AG20443 (cell line): ENCODE measurements around the gene RMND5A.

ENCODE experiments used
- DNase-seq: peaks from one replicate; pipeline ENCODE4 v3.0.0; 2012; ENCODE audit warnings: low spot score, mixed read lengths

RMND5A gene

DNA sequence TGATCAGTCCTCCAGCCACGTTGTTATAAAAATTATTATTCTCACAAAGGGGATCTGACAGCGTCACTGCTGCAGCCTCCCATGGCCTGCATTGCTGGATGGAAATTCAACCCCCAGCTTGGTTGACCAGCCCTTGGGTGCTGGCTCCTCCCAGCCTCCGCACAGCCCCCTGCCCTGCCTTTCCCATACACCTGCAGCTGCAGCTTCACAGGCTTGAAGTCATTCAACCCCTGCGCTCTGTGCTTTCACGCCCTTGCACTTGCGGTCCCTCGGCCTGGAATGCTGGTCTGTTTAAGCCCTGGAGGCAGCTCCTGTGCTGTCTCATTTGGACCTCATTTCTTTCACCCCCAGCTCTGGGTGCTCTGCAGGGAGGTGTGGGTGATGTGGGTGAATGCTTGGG lies 71.5 kb downstream of the RMND5A start:
- DNase-seq = no peak

DNA sequence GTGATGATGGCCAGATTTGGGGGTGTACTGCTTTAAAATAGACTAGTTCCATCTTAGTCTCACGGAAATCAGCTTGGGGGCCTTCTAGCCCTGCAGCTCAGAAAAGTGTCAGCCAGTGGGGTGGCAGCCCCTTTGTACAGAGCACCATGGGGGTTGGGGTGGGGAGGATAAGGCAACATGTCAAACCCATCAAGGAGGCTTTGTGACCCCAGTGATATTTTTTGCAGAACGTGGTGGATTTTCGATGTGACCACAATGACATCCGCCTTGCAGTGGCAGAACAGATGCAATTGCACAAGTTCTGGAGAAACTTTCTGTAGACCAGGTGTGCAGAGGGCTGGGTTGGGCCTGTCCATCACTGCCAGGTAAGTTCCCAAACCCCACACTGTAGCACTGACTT lies 73.7 kb downstream of the RMND5A start:
- no peak for DNase-seq

DNA sequence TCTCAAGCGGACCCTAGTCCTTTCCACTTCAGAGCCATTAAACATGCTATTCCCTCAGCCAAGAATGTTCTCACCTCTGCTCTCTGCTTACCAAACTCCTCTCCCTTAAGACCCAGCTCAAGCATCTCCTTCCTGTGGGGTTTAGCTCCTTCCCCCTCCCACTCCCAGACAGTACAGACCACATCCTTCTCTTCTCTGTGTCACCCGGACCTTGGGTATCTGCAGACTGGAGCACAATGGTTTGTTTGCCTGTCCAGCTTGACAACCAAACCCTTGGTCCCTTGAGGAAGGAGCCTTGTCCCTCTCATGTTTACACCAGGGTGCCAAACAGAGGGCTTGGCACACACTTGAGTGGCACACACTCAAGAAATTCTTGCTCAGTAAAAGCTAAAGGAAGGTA lies 74.8 kb downstream of the RMND5A start:
- DNase-seq = no peak

DNA sequence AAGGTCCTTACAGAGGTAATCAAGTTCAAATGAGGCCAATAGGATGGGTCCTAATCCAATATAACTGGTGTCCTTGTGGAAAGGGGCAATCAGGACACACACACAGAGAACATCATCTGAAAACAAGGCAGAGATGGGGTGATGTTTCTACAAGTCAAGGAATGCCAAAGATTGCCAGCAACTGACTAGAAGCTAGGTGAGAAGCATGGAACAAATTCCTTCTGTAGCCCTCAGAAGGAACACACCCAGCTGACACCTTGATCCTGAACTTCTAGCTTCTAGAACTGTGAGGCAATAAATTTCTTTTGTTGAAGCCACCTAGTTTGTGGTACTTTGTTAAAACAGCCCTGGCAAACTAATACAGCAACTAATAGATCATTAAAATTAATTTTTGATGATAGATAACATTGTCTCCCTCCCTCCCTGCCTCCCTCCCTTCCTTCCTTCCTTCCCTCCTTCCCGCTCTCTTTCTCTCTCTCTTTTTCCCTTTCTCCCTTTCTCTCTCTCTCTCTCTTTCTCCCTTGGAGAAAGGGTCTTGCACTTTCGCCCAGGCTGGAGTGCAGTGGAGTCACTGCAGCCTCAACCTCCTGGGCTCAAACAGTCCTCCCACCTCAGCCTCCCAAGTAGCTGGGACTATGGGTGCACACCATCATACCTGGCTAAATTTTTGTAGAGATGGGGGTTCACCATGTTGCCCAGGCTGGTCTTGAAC lies 80.9 kb downstream of the RMND5A start:
- DNase-seq = no peak

DNA sequence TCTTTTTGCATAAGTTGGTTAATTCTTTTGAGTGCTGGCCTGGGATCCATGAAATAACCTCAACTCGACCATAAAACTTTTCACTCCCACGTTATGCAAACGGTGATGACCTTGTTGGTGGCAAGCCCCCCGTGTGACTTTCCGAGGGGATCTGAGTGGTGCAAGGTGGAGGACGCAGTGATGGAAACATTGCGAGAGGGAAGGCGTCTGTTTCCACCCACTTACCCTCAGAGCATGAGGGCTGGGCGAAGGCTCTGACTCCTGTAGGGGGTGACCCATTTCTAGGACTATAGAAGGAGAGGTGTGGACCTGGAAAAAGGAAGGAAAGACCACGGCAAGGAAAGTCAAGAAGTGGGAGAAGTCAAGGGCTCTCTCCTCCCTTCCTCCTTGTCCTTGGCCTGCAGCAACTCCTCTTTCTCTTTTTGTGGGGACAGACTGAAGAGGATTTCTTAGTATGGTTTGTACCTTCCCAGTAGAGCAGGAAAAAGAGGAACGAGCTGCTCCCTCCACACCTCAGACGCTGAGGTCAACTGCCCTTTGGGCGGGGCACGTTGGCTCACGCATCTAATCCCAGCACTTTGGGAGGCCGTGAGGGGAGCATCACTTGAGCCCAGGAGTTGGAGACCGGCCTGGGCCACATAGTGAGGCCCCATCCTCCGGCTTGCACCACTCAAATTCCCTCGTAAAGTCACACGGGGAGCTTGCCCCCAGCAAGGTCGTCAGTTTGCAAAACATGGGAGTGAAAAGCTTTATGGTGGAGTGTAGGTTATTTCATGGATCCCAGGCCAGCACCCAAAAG lies 86.2 kb downstream of the RMND5A start:
- no peak for DNase-seq

DNA sequence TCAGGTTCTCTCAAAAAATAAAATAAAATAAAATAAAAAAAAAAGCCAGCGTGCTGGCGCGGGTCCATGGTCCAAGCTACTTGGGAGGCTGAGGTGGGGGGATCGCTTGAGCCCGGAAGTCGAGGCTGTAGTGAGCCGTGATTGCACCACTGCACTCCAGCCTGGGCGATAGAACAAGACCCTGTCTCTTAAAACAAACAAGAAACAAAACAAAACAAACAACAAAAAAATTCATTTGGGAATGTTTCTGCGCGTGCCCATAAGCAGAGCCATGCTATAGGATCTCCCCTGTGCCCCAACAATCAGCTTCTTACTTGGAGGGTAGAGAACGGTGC lies 87.0 kb downstream of the RMND5A start:
- no peak for DNase-seq

DNA sequence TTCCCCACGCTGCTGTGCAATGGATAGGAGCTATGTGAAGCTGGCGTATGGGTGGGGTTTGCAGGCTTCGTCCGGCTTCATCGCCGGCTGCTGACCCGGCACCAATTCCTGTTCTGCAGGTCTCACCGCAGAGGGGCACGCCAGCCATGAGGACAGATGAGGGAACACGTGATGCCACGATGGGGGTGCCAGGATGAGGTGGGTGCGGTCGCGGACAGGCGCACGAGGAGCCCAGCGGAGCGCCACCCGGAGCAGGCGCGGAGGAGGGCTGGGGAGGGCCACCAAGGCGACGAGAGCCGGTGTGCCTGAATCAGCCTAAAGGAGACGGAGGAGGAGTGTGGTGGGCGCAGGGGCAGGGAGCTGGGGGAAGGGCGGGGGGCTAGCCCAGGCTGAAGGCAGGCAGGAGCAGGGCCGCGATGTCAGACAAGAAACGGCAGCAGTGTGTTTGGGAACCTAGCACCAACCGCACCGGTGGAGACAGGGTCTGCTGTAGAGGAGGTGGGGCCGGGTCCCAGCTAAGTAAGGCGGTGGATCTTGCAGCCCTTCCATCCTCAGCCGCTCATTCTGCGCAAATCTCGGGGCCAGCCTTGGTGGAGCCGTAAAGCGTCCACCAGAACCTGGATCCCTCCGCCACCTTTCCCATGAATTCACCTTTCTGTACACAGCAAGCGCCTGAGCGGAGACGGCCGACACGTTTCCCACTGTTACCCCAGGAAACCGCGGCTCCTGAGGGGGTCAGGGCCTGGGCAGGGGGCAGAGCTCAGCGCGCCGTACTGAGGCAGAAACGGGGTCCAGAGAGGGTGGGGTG lies 87.6 kb downstream of the RMND5A start:
- peak; percentile 42 for DNase-seq

DNA sequence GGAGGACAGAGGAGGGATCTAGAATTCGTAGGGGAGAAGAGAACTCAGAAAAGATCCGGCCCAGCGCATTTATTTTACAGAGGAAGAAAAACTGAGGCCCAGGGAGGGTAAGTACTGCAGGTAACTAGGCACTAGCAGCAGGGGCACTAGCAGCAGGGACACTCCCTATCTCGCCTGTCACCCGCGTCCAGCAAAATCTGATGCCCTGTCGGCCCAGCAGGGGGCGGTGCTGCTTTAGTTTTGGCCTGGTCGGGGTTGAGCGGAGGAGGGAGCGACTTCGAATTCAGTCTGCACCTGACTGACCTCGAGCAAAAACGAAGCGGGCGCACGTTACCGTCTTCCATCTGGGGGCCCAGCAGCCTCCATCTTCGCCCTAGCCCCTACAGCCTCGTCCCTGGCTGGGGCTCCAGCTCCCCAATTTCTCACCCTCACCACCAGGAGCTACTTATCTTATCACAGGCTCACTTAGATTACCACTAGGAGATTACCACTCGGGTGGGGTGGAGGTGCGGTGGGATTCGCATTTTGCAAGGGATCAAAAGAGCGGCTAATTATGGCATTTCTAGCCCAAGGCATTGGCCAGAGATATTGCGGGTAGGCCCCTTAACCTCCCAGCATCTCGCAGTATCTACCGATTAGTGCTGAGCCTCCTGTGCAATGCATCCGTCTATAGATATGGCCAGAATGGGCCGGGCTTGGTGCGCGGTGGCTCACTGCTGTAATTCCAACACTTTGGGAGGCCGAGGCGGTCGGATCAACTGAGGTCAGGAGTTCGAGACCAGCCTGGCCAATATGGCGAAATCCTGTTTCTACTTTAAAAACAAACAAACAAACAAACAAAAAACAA lies 88.4 kb downstream of the RMND5A start:
- peak; percentile 95 for DNase-seq

DNA sequence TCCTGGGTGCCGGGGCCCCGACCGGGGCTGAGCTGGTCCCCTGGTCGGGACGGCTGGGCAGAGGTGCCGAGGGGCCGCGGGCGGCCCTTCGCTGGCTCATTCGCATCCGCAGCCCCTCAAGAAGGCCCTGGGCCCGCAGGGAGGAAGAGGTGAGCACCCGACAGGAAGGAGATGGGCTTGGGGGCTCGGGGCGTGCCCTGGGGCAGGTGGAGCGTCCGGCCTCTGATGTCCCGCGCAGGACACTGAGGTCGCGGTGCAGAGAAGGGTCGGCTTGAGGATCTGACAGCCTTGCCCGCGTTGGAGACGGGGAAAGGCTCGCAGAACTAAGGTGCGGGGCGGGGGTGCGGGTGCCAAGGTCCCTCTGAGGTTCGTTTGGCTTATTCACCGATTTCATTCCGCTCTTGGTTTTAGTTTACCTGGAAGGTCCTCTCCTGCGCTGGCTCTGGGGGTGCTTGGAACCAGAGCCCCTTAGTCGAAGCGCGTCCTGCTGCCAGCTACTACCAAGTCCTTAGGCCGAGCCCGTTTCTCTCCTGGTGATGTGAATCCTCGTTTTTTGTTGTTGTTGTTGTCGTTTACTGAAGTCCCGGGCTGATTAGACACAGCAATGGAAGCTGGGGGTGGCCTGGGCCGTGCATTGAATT lies 89.5 kb downstream of the RMND5A start:
- no peak for DNase-seq

DNA sequence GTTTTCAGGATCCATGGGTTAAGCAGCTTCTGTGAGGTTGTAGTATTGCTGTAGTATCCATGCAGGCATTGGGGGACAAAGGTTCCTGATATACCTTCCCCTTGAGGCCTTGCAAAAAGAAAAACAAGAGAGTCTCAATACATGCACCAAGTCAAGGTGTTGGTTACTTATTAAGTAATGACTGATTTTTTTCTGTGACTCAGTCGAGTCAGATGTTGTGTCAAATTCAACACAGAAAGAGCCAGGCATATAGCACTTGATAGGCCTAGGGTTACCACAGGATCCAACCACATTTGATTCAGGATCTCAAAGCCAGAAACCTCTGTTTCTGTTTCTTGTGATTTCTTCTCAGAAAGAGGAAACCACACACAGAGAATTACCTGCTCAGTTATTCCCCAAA lies 95.5 kb downstream of the RMND5A start:
- no peak for DNase-seq

DNA sequence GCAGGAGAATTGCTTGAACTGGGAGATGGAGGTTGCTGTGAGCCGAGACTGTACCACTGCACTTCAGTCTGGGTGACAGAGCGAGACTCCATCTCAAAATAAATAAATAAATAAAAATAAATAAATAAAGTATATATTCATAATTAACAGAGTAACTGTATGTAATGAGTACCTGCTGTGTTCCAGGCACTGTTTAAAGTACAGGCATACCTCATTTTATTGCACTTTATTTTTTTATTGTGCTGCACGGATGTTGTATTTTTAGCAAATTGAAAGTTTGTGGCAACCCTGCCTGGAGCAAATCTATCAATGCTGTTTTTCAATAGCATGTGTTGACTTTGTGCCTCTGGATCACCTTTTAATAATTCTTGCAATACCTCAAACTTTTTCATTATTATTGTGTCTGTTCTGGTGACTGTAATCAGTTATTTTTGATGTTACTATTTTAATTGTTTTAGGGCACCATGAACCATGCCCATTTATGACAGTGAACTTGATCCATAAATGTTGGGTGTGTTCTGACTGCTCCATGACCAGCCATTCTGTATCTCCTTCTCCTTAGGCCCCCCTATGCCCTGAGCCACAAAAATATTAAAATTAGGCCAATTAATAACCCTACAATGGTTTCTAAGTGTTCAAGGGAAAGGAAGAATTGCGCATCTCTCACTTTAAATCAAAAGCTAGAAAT lies 98.2 kb downstream of the RMND5A start:
- DNase-seq = no peak

DNA sequence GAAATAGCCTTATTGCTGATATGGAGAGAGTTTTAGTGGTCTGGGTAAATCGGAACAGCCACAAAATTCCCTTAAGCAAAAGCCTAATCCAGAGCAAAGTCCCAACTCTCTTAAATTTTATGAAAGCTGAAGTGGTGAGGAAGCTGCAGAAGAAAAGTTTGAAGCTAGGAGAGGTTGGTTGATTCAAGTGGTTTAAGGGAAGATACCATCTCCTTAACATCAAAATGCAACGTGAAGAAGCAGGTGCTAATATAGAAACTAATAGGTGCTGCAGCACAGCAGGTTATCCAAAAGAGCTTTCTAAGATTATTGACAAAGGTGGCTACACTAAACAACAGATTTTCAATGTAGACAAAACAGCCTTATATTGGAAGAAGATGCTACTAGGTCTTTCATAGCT lies 98.9 kb downstream of the RMND5A start:
- no peak for DNase-seq

DNA sequence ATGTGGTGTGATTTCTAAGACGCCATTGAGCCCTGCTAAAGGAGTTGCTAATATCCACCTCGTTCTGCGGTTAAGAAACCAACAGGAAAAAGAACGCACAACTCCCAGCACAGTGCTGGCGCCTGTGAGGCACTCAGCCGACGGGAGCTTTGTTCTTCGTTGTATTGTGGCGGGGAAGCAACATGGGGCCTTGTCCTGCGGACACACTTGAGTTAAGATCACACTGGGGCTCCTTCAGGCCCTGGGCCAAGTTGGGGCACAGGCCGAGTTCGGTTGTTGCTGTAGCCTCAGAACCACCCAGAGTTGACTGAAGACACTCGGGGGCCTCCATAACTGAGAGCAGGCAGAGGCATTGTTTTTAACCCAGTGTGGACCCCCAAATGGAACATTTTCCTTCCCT lies 101.2 kb downstream of the RMND5A start:
- no peak for DNase-seq

DNA sequence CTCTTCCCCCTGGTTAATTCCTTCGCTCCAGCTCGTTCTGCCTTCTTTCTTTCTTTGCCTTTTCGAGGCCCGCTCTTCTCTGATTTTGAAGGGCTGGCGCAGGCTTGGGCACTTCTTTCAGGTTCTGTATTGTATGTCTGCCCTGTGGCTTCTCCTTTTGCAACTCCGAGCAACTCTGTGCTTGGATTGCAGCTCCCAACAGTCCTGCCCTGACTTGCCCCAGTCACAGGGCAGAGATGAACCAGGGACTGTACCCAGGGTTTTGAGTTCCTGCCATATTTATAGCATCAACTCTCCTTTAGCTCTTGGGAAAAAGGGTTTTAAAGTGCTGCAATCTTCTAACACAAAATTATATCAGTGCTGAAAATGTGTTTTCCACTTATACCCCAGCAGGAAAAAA lies 101.8 kb downstream of the RMND5A start:
- DNase-seq = no peak

DNA sequence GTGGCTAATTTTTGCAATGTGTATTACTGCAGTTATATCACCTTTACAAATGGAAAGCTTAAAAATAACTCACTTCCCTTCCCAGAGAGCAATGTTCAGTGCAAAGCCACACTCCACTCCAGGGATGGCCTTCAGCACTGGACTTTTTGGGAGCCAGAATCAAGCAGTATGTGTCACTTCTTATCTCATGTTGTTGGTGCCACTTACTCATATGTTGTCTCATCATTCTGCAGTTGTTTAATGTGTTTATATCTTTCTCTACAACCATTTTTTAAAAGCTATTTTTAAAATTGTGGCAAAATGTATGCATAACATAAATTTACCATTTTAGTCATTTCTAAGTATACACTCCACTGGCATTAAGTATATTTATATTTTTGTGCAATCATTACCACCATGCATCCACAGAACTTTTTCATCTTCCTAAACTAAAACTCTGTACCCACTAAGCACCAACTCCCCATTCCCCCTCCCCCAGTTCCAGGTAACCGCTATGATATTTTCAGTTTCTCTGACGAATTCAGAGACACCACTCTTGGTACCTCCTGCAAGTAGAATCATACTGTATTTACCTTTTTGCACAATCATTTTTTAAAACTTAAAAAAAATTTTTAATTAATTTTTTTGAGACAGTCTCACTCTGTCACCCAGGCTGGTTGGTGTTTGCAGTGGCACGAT lies 102.7 kb downstream of the RMND5A start:
- DNase-seq = no peak

DNA sequence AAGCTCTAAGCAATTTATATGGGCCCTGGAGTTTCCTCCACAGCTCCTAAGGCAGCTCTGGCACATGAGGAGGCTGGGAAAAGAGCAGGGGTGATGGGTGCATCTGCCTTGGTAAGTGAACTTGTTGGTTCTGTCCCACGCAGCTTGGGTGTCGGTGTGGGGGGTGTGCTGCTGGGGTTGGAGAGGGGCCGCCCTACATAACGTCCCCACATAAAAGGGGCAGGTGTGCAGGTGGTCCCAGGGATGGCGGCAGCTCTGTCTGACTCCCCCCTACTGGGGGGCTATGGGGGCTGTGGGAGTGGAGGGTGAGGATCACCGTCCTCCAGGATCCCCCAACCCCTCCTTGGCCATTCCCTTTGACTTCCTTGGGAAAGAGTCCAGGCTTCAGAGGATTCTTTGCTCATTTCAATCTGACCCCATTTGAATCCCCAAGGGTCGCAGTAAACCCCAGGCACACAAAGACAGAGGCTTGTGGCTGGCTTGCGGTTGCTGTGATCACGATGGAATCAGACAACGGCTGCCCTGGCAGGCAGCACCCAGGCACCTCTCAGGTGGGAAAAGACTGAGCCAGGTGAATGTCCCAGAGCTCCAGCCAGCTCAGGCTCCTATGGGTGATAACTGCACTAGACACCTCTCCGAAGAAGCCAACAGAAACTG lies 105.1 kb downstream of the RMND5A start:
- DNase-seq = no peak

DNA sequence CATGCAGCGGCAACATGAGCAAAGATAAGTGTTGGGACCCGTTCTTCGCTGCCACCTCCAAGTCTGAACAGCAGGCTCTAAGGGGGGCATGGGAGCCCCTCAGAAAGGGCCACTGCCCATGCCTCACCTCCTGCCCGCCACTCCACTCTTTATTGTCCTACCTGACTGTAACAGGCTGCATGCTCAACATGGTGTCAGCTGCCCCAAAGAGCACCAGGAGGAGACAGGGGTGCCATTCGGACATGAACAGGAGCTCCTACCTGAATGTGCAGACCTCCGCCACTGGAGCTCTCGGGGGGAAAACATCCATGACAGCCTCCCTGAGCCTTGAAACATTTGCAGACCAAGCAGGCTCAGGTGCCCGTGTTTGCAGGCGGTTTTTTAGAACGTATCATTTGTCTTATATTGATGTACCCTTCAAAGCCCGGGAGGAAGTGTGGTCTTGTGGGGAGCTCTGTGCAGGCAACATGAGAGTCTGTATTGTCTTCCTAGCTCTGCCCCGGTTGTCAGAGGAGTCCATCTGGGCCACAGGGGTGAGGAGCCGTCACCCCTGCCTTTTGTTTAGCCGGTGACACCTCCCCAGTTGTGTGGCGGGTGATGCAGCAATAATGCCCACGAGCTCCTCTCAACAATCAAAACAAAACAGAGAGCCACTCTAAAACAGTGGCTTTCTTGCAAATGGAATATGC lies 105.7 kb downstream of the RMND5A start:
- no peak for DNase-seq

DNA sequence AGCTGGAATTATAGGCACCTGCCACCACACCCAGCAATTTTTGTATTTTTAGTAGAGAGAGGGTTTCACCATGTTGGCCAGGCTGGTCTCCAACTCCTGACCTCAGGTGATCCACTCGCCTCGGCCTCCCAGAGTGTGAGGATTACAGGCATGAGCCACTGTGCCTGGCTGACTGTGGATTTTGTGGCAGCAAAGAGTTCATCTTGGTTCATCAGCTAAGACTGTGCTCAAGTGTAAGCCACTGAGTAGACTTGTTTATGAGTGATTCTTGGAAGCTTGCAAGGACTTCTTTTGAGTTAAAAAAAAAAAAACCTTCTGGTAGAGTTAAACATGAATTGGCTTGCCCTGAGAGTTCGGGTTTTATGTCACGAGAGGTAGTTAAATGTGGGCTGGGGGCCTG lies 106.9 kb downstream of the RMND5A start:
- no peak for DNase-seq
